Left ventricle myocardium inferior (tissue), 1 donor: ENCODE results near the gene KLHDC8B. TPM values are rescaled to one million over a fixed set of nuclear protein-coding genes. Genes with fewer than 3 reads are reported as not detected.

ENCODE experiments used
- DNase-seq: peaks from one replicate; pipeline ENCODE4 v3.0.0-alpha.2; 2020
- H3K27ac ChIP-seq: fragments of 200-600 bp; replicated peaks from 2 replicates; pipeline ENCODE4 v1.8.0; 2021
- H3K27me3 ChIP-seq: fragments of 200-600 bp; 2 replicates; pipeline ENCODE4 v1.8.0; 2021; ENCODE audit warnings: low read depth
- H3K36me3 ChIP-seq: fragments of 200-600 bp; 2 replicates; pipeline ENCODE4 v1.8.0; 2021
- H3K4me1 ChIP-seq: fragments of 200-600 bp; 2 replicates; pipeline ENCODE4 v1.8.0; 2021
- H3K4me3 ChIP-seq: fragments of 200-600 bp; 2 replicates; pipeline ENCODE4 v1.8.0; 2021; ENCODE audit warnings: mild to moderate bottlenecking, moderate library complexity
- H3K9me3 ChIP-seq: fragments of 200-600 bp; replicated peaks from 2 replicates; pipeline ENCODE4 v1.8.0; 2021
- intact Hi-C: fragments of 100-400 bp; cut with micrococcal nuclease; formaldehyde crosslinking; loops from one replicate; pipeline ENCODE4 v1.11.0; 2022
- total RNA-seq: library from RNA; stranded (reverse); fragmentation: NEBNext Ultra II Directional; extraction: Animal tissue kit (Norgen Biotek cat#: 25700); gene quantifications from one replicate; pipeline ENCODE4 v1.2.1, GENCODE V29; 2021
- TF ChIP-seq, protein P1 (sequence below): fragments of 200-600 bp; IDR thresholded peaks from 2 replicates; pipeline ENCODE4 v1.8.0; 2021; ENCODE audit warnings: antibody characterized with exemption, mild to moderate bottlenecking, borderline replicate concordance
- donor health status: DM: no; HTN: yes; CAD: no; lungs with severe emphysema.

KLHDC8B gene
- total RNA-seq, 1 donor from 2014 or later, result 92.5 TPM

DNA sequence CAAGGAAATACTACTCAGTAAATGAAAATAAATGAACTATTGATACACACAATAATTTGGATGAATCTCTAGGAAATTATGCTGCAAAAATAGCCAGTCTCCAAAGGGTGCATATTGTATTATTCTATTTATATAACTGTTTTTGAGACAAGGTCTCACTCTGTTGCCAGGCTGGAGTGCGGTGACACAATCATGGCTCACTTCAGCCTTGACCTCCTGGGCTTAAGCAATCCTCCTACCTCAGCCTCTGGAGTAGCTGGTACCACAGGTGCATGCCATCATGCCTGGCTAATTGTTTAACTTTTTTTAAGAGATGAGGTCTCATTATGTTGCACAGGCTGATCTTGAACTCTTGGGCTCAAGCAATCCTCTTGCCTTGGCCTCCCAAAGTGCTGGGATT, 12.5 kb downstream of the KLHDC8B start:
- TF ChIP-seq, protein P1, sequence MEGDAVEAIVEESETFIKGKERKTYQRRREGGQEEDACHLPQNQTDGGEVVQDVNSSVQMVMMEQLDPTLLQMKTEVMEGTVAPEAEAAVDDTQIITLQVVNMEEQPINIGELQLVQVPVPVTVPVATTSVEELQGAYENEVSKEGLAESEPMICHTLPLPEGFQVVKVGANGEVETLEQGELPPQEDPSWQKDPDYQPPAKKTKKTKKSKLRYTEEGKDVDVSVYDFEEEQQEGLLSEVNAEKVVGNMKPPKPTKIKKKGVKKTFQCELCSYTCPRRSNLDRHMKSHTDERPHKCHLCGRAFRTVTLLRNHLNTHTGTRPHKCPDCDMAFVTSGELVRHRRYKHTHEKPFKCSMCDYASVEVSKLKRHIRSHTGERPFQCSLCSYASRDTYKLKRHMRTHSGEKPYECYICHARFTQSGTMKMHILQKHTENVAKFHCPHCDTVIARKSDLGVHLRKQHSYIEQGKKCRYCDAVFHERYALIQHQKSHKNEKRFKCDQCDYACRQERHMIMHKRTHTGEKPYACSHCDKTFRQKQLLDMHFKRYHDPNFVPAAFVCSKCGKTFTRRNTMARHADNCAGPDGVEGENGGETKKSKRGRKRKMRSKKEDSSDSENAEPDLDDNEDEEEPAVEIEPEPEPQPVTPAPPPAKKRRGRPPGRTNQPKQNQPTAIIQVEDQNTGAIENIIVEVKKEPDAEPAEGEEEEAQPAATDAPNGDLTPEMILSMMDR, result no peak

DNA sequence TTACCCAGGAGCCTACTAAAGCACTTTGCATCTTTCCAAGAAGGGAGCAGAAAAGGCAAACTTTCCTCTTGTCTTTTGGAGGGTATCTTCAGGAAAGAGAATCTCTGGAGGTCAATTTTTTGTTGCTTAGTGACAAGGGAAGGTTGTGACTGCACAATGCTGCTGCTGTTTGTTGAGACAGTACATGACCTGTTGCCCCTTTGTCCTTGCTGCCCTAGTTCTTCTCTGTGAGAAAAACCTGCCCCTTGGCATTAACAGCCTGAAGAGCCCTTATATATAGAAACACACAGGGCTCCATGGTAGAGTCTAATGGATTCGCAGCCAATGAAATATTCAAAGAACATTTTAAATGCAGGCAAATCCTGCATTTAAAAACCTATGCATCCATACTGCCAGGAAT, 20.3 kb downstream of the KLHDC8B start:
- Histone ChIP-seq H3K4me3 (no peak overlapping the region), H3K27me3 (no peaks in the 10 kb centered on the region), H3K4me1 (peaks cover 21% of the 10 kb centered on the region), H3K27ac (peak overlapping the region; percentile 52), H3K36me3 (no peaks in the 10 kb centered on the region), H3K9me3 (no peaks in the 10 kb centered on the region)
- intact Hi-C loops, result no loop called here
- TF ChIP-seq, protein P1, result no peak
- no peak for DNase-seq

More for the DNA sequence above, 12.5 kb downstream of the KLHDC8B start:
- intact Hi-C loops, result no loop called here
- H3K9me3 ChIP-seq, result no peaks in the 10 kb centered on the region
- no peaks in the 10 kb centered on the region for H3K36me3 ChIP-seq
- no peak overlapping the region for H3K4me3 ChIP-seq
- H3K27me3 ChIP-seq, result no peaks in the 10 kb centered on the region
- DNase-seq, result no peak
- no peak overlapping the region for H3K27ac ChIP-seq
- H3K4me1 ChIP-seq, result peaks cover 5% of the 10 kb centered on the region

DNA sequence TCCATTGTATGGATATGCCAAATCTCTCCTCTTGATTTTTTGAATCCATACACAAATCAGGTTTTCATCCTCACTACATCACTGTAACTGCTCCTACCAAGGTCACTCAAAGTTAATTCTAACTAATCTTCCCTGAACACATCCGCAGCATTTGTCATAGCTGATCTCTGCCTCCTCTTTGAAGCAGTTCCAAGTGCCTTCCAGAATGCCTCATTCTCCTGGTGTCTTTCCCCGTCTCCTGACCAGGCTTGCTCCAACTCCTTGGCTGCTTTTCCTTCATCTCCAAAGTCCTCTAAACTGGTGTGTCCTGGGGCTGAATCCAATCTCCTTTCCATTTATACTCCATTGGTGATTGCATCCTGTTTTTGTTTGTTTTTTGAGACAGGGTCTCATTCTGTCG, 26.8 kb downstream of the KLHDC8B start:
- DNase-seq, result no peak
- intact Hi-C loops, result no loop called here

DNA sequence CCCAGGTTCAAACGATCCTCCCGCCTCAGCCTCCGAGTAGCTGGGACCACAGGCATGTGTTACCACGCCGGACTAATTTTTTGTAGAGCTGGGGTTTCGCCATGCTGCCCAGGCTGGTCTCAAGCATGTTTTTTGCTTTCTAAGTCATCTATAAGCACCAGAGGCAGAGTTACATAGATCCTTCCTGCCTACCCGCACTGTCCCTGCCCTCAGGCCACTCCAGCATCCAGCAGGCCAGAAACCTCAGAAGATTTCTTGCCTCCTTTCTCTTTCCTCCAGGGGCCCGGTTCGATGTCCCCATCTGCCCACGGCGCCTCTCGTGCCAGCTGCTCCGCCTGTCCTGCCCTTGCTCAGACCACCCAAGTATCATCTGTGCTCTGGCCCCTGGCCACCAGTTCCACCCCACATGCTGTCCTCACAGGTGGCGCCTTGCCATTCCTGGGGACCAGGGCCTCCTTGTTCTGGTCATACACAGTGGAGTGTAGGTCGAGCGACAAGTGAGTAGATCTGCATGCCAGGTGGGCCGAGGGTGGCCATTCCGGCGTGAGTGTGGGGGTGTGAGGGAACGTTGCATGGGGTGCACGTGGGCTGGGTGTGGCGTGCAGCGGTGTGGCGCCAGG, 27.3 kb downstream of the KLHDC8B start:
- Histone ChIP-seq H3K4me1 (peaks cover 16% of the 10 kb centered on the region), H3K4me3 (peak overlapping the region; percentile 72), H3K36me3 (no peaks in the 10 kb centered on the region), H3K27ac (peak overlapping the region; percentile 86), H3K27me3 (no peaks in the 10 kb centered on the region), H3K9me3 (no peaks in the 10 kb centered on the region)
- intact Hi-C loops, result no loop called here
- no peak for DNase-seq
- TF ChIP-seq, protein P1, result no peak

More for the DNA sequence above, 26.8 kb downstream of the KLHDC8B start:
- Histone ChIP-seq H3K4me1 (peaks cover 16% of the 10 kb centered on the region), H3K4me3 (no peak overlapping the region), H3K36me3 (no peaks in the 10 kb centered on the region), H3K27ac (peak overlapping the region; percentile 86), H3K9me3 (no peaks in the 10 kb centered on the region), H3K27me3 (no peaks in the 10 kb centered on the region)
- TF ChIP-seq, protein P1, result no peak

DNA sequence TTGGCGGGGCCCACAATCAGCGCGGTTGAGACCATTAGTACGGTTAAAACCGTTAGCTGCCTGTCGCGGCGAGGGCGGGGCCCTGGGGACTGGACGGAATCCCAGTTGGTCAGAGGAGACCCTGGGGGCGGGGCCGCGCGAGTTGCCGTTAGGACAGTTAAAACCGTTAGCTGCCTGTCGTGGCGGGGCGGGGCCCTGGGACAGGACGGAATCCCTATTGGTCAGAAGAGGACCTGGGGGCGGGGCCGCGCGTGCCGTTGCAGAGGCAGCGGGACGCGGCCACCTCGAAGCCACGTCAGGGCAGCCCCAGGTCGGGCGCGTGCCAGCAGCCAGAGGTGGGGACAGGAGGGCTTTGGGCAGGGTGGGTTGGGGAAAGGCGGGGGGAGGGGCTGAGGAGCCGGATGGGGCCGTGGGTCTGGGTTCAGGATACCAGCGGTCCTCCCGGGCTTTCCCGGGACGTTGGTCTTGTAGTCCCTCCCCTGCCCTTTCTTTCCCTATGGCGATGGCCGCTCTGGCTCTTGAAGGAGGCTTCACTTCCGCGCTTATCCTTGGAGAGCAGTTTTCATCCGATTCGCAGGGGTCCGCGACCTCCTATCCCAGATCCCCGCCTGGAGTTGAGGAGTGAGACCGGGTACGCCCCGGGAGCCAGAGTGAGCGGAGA, 28.0 kb downstream of the KLHDC8B start:
- no peaks in the 10 kb centered on the region for H3K9me3 ChIP-seq
- peak overlapping the region; percentile 86 for H3K27ac ChIP-seq
- peak overlapping the region; percentile 72 for H3K4me3 ChIP-seq
- no peaks in the 10 kb centered on the region for H3K36me3 ChIP-seq
- H3K4me1 ChIP-seq, result peaks cover 16% of the 10 kb centered on the region
- TF ChIP-seq, protein P1, result no peak
- peak; percentile 98 for DNase-seq
- intact Hi-C loops, result no loop called here
- no peaks in the 10 kb centered on the region for H3K27me3 ChIP-seq
